GM21360 (cell line): ENCODE results near the gene SEL1L3.

Source experiments
- ATAC-seq: cut with Tn5 transposase; IDR thresholded peaks from one replicate; pipeline ENCODE4 v1.9.1; 2021; ENCODE audit warnings: mild to moderate bottlenecking, moderate library complexity; ENCODE audit not compliant: unreplicated experiment

Gene SEL1L3

DNA sequence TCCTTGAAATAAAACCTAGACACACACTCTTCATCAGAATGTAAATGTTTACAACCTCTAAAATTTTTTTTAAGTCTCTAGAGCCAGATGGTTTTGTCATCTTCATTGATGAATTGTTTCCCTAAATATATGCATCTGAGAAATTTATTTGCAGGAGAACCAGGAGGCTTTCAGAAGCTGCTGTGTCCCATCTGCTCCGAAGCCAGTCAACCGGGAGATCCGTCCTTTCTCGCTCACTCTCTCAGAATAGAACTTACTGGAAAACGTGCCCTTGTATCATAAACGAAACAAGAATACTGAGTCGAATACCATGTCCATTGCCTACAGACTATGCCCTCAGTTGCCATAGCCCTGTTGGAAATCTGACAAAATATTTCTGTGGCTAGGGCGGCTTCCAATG is 103.7 kb downstream of the SEL1L3 start:
- no peak for ATAC-seq

- ATAC-seq: no peak
Measured at GRCh38 chr4:25757452-25757851, 105.3 kb downstream of the SEL1L3 start.

GRCh38 chr4:25756503-25756902 is 106.3 kb downstream of the SEL1L3 start:
- no peak for ATAC-seq

DNA sequence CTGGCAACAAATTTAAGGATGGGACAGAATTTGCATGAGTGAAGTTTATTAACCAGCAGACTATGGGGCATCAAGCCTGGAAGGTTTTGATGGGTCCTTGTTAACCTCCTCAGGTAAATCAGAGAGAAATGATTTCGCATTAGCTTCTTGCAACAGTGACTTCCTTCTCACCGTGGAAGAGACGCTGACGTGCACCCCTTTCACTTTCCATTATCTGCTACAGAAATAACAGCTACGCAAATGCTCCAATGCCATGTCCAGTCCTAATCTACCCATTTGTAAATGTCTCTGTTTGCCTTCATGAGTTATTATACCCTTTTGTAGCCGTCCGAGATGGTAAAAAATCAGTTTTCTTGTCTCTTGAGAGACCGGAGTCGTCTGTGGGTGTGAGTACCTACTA is 106.9 kb downstream of the SEL1L3 start:
- ATAC-seq: no peak

GRCh38 chr4:25753239-25753638 is 109.5 kb downstream of the SEL1L3 start:
- ATAC-seq: no peak

GRCh38 chr4:25750874-25751273 is 111.9 kb downstream of the SEL1L3 start:
- ATAC-seq: no peak

DNA sequence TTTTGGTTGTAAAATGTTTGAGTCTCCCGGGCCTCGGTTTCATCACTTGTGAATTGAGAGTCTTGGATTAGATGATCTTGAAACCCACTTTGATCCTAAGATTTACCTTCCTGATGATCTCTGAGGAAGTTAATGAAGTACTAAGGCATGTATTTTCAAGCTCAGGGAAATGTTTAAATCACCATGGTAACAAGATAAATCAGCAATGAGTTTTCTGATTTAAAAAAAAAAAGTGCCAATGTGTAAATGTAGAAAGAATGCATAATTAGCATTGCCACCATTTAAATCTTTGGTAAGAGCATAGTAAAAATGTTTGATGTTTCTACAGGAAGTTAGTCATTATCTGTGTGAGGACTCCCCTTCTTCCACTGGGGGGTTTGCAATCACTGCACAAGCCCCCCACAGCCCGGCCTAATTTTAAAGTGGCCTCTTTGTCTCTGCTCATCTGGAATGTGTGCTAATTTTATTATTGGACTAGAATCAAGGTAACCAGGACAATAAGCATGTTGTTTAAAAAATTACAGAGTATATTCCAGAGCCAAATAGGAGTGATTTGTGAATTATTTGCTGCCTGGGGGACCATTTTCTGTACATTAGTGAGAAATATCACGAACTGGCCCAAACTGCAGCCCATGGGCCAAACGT is 113.5 kb downstream of the SEL1L3 start:
- no peak for ATAC-seq

GRCh38 chr4:25743971-25744370 is 118.8 kb downstream of the SEL1L3 start:
- no peak for ATAC-seq

DNA sequence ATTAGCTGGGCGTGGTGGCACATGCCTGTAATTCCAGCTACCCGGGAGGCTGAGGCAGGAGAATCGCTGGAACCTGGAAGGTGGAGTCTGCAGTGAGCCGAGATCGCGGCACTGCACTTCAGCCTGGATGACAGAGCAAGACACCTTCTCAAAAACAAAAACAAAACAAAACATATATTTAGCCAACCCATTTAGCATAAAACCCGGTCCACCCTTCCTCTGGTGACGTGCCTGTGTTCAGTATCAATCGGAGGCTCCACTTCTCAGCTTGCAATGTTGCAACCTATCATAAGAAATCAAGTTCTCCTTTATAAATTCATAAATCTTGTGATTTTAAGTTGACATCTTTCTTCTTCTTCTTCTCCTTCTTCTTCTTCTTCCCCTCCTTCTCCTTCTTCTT is 133.2 kb downstream of the SEL1L3 start:
- no peak for ATAC-seq

DNA sequence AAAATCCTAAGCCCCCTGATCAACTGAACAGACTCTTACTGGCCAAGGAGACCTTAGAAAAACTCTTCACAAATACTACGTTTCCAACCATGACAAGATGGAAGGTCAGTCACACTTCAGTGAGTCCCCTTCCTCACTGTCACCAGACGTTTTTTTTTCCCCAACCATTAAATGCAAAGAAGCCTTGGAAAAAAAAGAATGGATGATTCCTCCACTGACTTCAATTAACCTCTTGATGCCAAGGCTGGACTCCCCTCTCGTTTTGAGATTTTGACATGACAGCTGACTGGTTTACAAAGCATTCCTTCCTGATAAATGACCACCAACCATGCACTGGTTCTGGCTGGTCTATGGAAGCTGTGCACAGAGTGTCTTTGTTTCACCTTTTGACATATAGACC is 133.9 kb downstream of the SEL1L3 start:
- ATAC-seq: no peak

- ATAC-seq: no peak
Measured at GRCh38 chr4:25727711-25728493, 134.9 kb downstream of the SEL1L3 start.

- ATAC-seq: no peak
Measured at GRCh38 chr4:25725870-25726269, 136.9 kb downstream of the SEL1L3 start.

GRCh38 chr4:25723409-25723808 is 139.4 kb downstream of the SEL1L3 start:
- ATAC-seq: no peak

- ATAC-seq: no peak
Measured at GRCh38 chr4:25722964-25723363, 139.8 kb downstream of the SEL1L3 start.

GRCh38 chr4:25713812-25714211 is 149.0 kb downstream of the SEL1L3 start:
- ATAC-seq: no peak

DNA sequence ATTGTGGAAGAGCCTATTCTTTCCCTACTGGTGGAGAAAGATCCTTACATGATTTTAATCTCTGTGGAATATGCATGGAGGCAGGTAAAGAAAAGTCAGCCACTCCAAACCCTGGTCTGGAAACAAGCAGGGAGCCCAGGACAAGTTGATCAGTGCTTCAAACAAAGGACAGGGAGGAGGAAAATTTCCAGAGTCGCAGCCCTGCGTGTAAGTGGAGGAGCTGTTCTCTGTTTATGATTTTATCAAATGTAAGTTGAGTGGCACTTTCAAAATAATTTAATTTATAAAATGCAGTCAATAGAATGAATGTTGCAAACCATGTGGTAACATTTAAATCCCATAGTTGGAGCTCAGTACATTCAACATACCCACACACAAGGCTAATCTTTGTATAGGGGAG is 150.2 kb downstream of the SEL1L3 start:
- ATAC-seq: no peak

GRCh38 chr4:25710637-25711036 is 152.2 kb downstream of the SEL1L3 start:
- ATAC-seq: no peak

- no peak for ATAC-seq
Measured at GRCh38 chr4:25704516-25704915, 158.3 kb downstream of the SEL1L3 start.

- ATAC-seq: no peak
Measured at GRCh38 chr4:25703731-25704388, 158.9 kb downstream of the SEL1L3 start.

GRCh38 chr4:25702848-25703247 is 159.9 kb downstream of the SEL1L3 start:
- ATAC-seq: no peak

GRCh38 chr4:25700661-25701060 is 162.1 kb downstream of the SEL1L3 start:
- ATAC-seq: no peak

GRCh38 chr4:25697516-25697915 is 165.3 kb downstream of the SEL1L3 start:
- no peak for ATAC-seq
